Cardiac fibroblast (primary cell): ENCODE measurements around the gene STAB2.

Source experiments
- DNase-seq, 2 donors: peaks; one replicate each; pipeline versions ENCODE4 v3.0.0 to v3.0.0-alpha.2; 2010; ENCODE audit warnings: low read depth in 2 of 2
- H3K4me3 ChIP-seq, 2 donors: replicated peaks in 1 of 2; 1 replicate in 1 of 2; 2 replicates in 1 of 2; pipeline ENCODE4 v1.5.1; 2011; ENCODE audit warnings: low read depth in 2 of 2, low read length in 2 of 2, mild to moderate bottlenecking in 2 of 2, moderate library complexity in 1 of 2
- CTCF ChIP-seq: IDR thresholded peaks from one replicate; pipeline ENCODE4 v1.5.1; 2011; ENCODE audit warnings: low read depth, mild to moderate bottlenecking, low read length, inconsistent platforms

STAB2 gene

DNA sequence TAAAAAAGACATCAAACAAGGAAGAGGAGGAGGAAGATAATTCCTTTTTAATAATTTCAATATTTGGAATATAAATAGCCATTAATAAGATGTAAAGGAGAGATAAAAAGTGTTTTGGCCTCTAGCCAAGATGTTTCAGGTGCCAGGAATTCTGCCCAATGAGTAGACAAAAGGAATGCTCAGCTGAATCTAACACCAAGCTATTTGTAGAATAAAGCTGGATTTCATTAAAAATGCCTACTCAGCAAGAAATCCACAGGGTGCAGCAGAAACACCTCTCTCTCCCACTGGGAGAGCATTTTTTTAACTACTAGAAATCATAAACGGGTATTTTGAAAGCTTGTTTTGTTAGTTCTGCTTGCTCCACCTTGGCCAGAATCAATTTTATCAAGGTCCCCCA, 4.1 kb upstream of the STAB2 start:
- DNase-seq = no peak
- H3K4me3 ChIP-seq = no peak overlapping the region
- TF ChIP-seq CTCF = no peak

GRCh38 chr12:103586132-103586531, 941 bp upstream of the STAB2 start:
- no peak overlapping the region for H3K4me3 ChIP-seq
- DNase-seq = peak; percentile 7 to 13
- peak; percentile 7 for TF ChIP-seq CTCF

DNA sequence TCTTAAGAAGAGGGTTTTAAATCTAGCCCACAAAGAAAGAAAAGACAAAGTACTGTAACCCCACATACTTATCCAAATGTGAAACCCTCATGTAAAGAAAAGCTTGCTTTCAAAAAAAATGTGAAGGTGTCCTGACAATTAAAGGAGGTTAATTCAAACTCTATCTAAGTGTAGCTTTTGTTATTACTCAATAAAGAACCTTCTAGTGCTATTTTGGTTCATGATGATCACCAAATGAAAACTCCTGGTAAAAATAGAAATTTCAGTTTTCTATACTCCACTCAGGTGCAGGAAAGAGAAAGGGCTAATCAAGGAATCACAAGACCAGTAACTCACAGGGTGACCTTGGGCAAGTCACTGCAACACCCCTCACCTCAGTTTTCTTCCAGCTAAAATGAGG, 1.6 kb downstream of the STAB2 start:
- no peak overlapping the region for H3K4me3 ChIP-seq
- no peak for TF ChIP-seq CTCF
- no peak for DNase-seq

- TF ChIP-seq CTCF = no peak
- DNase-seq = no peak
- no peak overlapping the region for H3K4me3 ChIP-seq
Observed at GRCh38 chr12:103589517-103589916, 2.4 kb downstream of the STAB2 start.

GRCh38 chr12:103590271-103590670, 3.2 kb downstream of the STAB2 start:
- H3K4me3 ChIP-seq = no peak overlapping the region
- DNase-seq = no peak
- no peak for TF ChIP-seq CTCF

- H3K4me3 ChIP-seq = no peak overlapping the region
- no peak for TF ChIP-seq CTCF
- peak in 1 of 2 donors; percentile 4 for DNase-seq
Observed at GRCh38 chr12:103596981-103597380, 9.9 kb downstream of the STAB2 start.

DNA sequence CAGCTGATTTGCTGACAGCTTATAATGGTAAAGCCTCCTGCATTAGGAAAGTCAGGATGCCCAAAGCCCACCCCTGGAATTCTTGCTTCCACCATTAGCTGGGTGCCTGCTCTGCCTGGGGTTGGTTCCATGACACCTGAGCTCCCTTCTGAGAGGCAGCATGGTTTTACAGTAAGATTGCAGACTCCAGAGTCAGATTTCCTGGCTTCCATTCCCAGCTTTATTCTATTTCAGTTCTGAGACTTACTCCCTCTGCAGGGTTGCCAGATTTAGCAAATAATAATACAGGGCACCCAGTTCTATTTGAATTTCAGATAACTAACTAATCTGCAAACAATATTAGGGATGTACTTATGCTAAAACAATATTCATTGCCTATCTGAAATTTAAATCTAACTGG, 12.2 kb downstream of the STAB2 start:
- TF ChIP-seq CTCF = no peak
- no peak overlapping the region for H3K4me3 ChIP-seq
- no peak for DNase-seq
